Gastroesophageal sphincter (tissue), 4 donors: ENCODE data around the gene TNS3. TPM values are rescaled to one million over a fixed set of nuclear protein-coding genes. Genes with fewer than 3 reads are reported as not detected.

Experiments used
- ATAC-seq: fragments of 150-250 bp; one replicate; pipeline ENCODE4 v1.9.1; 2016; ENCODE audit warnings: mild to moderate bottlenecking, moderate library complexity
- H3K27ac ChIP-seq, 4 donors: fragments of 200-600 bp; sonication (generic) in 3 of 4; 1 replicate in 3 of 4; 2 replicates in 1 of 4; pipeline ENCODE4 v1.5.1; 2016 to 2019
- H3K27me3 ChIP-seq: fragments of 200-600 bp; sonication (generic); one replicate; pipeline ENCODE4 v1.5.1; 2019
- H3K36me3 ChIP-seq, 2 donors: fragments of 200-600 bp; sonication (generic); one replicate each; pipeline ENCODE4 v1.5.1; 2019; ENCODE audit warnings: control low read depth in 1 of 2
- H3K4me1 ChIP-seq, 3 donors: fragments of 200-600 bp; sonication (generic); 1 replicate in 2 of 3; 2 replicates in 1 of 3; pipeline ENCODE4 v1.5.1; 2016 to 2019; ENCODE audit warnings: control low read depth in 2 of 3
- H3K4me3 ChIP-seq, 2 donors: fragments of 200-600 bp; sonication (generic); one replicate each; pipeline ENCODE4 v1.5.1; 2019; ENCODE audit warnings: mild to moderate bottlenecking in 1 of 2, moderate library complexity in 1 of 2
- H3K9me3 ChIP-seq, 3 donors: fragments of 200-600 bp; sonication (generic); one replicate each; pipeline ENCODE4 v1.5.1; 2017 to 2019; ENCODE audit warnings: control low read depth in 2 of 3
- EP300 ChIP-seq: sonication (generic); formaldehyde crosslinking; IDR thresholded peaks from one replicate; pipeline ENCODE4 v1.6.1; 2017; ENCODE audit warnings: antibody characterized with exemption, mild to moderate bottlenecking
- POLR2A ChIP-seq, 2 donors: fragments of 450-650 bp; IDR thresholded peaks; one replicate each; pipeline ENCODE4 v1.6.1; 2017; ENCODE audit warnings: antibody characterized with exemption in 2 of 2, mild to moderate bottlenecking in 2 of 2, moderate library complexity in 1 of 2
- POLR2AphosphoS5 ChIP-seq: sonication (generic); formaldehyde crosslinking; IDR thresholded peaks from one replicate; pipeline ENCODE4 v1.6.1; 2017; ENCODE audit warnings: antibody characterized with exemption
- WGBS, 2 donors: methylation state at CpG; one replicate each; pipeline ENCODE4 v1.1.5; 2018; ENCODE audit warnings: low coverage in 1 of 2; 5-methylcytosine and 5-hydroxymethylcytosine counted together
- total RNA-seq, 4 donors: library from RNA; depleted of rRNA; stranded (reverse); fragments of >200 nt; gene quantifications; one replicate each; pipeline ENCODE4 v1.1.0, GENCODE V29; 2016
- TF ChIP-seq, protein P1 (sequence below), 4 experiments: fragments of 200-600 bp in 2 of 4; fragments of 450-650 bp in 2 of 4; sonication (generic) in 1 of 4; IDR thresholded peaks; one replicate each; pipeline ENCODE4 v1.5.1; 2017 to 2019; ENCODE audit warnings: antibody characterized with exemption in 4 of 4, mild to moderate bottlenecking in 2 of 4, moderate library complexity in 2 of 4

The TNS3 gene
- total RNA-seq, 4 donors from 2014 or later: 35.0 to 61.3 (median 45.1) TPM

DNA sequence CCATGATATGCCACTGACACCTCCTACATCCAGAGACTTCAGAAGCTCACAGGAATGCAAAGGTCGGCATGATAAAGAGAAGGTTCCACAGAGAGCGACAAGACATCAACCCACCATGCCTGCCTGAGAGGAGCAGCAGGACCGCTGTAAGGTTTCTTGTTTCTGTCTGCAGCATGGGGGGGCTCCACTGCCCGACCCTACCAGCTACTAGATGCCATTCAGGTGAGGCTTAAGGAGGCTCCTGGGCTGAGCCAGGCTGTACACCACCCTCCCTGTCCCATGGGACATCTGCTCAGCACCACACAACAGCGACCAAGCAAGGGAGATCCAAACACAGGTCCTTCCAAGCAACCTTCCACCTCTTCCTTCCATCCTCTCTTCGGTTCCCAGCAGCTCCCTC lies 234.6 kb downstream of the TNS3 start:
- TF ChIP-seq POLR2A (IDR thresholded peaks at IDR 0.05) (no peak), EP300 (no peak), POLR2AphosphoS5 (no peak)
- TF ChIP-seq, protein P1, sequence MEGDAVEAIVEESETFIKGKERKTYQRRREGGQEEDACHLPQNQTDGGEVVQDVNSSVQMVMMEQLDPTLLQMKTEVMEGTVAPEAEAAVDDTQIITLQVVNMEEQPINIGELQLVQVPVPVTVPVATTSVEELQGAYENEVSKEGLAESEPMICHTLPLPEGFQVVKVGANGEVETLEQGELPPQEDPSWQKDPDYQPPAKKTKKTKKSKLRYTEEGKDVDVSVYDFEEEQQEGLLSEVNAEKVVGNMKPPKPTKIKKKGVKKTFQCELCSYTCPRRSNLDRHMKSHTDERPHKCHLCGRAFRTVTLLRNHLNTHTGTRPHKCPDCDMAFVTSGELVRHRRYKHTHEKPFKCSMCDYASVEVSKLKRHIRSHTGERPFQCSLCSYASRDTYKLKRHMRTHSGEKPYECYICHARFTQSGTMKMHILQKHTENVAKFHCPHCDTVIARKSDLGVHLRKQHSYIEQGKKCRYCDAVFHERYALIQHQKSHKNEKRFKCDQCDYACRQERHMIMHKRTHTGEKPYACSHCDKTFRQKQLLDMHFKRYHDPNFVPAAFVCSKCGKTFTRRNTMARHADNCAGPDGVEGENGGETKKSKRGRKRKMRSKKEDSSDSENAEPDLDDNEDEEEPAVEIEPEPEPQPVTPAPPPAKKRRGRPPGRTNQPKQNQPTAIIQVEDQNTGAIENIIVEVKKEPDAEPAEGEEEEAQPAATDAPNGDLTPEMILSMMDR (IDR thresholded peaks at IDR 0.05): no peak
- Histone ChIP-seq H3K9me3 (no peaks in the 10 kb centered on the region), H3K4me3 (no peak overlapping the region), H3K4me1 (no peaks in the 10 kb centered on the region), H3K36me3 (peaks cover 0 to 19% of the 10 kb centered on the region in 2 donors), H3K27ac (no peak overlapping the region), H3K27me3 (no peaks in the 10 kb centered on the region)
- WGBS, 2 donors: 79 to 82% methylated on average over 2 to 5 of the region's 6 CpGs
- ATAC-seq: no peak

DNA sequence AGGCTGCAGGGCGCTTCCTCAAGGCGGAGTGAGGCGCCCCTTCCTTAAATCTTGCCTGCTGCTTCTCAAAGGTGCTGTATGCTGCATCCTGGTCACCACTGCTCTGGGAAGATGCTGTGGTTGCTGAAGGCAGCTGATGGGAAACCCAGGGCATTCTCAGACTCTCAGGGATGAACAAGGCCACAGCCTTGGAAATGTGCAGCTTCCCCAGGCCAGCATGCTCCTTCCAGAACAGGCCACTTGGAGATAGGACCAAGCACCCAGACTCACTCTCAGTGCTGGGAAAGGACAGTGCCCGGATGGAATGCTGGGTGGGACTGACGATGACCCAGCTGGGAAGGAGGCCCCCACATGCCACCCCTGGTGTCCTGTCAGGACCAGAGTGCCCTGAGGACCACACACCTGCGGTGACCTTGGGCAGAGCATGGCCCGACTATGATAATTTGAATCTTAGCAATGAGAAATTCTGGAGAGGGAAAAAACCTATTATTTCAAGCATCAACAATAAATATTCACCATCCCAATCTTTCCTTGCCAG lies 235.5 kb downstream of the TNS3 start:
- ATAC-seq: no peak
- 92 to 100% methylated on average over 2 to 3 of the region's 7 CpGs for WGBS, 2 donors
- H3K9me3 ChIP-seq: no peaks in the 10 kb centered on the region
- TF ChIP-seq EP300: no peak
- TF ChIP-seq, protein P1 (IDR thresholded peaks at IDR 0.05): no peak
- TF ChIP-seq POLR2A (IDR thresholded peaks at IDR 0.05): no peak
- TF ChIP-seq POLR2AphosphoS5: no peak
- no peaks in the 10 kb centered on the region for H3K27me3 ChIP-seq
- H3K27ac ChIP-seq: no peak overlapping the region
- no peak overlapping the region for H3K4me3 ChIP-seq
- peaks cover 0 to 19% of the 10 kb centered on the region in 2 donors for H3K36me3 ChIP-seq
- no peaks in the 10 kb centered on the region for H3K4me1 ChIP-seq

DNA sequence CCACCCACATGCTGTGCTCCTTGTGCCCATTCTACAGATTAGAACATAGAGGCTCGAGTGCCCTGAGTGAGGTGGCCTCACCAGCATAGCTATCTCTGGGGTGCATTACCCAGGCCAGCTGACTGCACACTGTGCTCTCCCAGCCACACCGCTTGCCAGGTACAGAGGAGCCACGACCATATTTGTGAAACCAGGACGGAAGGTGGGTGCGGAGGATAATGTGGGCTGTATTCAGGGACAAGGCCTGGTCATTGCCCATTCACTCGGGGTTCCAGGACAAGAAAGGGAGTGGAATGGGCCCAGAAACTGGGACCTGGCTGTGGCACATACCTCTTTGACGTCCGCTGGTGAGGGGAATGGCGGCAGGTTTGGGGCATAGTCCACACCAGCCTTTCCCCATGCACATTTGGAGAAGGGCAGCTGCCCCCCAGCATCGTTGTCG lies 236.0 kb downstream of the TNS3 start:
- Histone ChIP-seq H3K4me3 (no peak overlapping the region), H3K36me3 (peaks cover 0 to 19% of the 10 kb centered on the region in 2 donors), H3K9me3 (no peaks in the 10 kb centered on the region), H3K27me3 (no peaks in the 10 kb centered on the region), H3K27ac (no peak overlapping the region), H3K4me1 (no peaks in the 10 kb centered on the region)
- WGBS, 2 donors: 80 to 95% methylated on average over 1 to 9 of the region's 11 CpGs
- TF ChIP-seq, protein P1 (IDR thresholded peaks at IDR 0.05): no peak
- no peak for TF ChIP-seq POLR2AphosphoS5
- TF ChIP-seq EP300: no peak
- TF ChIP-seq POLR2A (IDR thresholded peaks at IDR 0.05): no peak
- ATAC-seq: no peak

DNA sequence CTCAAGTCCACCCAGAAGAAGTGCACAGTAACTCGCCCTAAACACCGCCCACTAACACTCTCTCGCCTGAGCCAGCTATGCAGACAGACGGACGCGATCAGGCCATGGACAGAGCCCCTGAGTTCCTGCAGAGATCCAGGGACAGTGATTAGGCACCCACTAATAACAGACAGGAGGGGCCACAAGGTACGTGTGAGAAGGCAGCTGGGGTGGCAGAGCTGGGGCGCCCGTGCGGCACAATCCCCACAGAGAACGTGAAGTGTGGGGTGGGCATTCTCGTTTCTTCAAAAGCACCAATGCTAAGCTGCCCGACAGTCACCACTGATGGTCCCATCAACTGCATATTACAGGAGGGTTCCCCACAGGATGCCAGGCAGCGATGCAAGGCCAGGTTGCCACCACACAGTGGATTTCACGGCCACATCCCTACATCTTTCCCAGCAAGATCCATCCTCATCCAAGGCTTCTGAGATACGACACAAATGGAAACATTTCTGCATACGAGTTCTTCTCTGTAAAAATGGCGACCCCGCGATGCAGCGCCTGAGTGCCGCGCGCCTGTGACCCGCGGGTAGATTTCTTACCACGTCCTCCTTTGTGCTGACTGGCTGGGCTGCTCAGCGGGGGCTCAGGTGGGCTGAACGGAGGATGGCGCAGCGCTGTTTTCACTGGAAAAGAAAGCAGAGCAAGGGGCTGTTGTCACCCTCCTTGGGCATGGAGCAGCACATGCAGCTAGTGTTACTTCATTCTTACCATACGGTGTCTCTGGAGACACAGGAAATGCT lies 237.5 kb downstream of the TNS3 start:
- H3K4me1 ChIP-seq: no peaks in the 10 kb centered on the region
- TF ChIP-seq, protein P1 (IDR thresholded peaks at IDR 0.05): no peak
- TF ChIP-seq POLR2A (IDR thresholded peaks at IDR 0.05) (no peak), EP300 (no peak), POLR2AphosphoS5 (no peak)
- H3K36me3 ChIP-seq: peaks cover 0 to 19% of the 10 kb centered on the region in 2 donors
- H3K27me3 ChIP-seq: no peaks in the 10 kb centered on the region
- no peak overlapping the region for H3K4me3 ChIP-seq
- no peak for ATAC-seq
- H3K9me3 ChIP-seq: no peaks in the 10 kb centered on the region
- WGBS, 2 donors: 93% methylated on average over 12 to 16 of the region's 32 CpGs
- no peak overlapping the region for H3K27ac ChIP-seq

DNA sequence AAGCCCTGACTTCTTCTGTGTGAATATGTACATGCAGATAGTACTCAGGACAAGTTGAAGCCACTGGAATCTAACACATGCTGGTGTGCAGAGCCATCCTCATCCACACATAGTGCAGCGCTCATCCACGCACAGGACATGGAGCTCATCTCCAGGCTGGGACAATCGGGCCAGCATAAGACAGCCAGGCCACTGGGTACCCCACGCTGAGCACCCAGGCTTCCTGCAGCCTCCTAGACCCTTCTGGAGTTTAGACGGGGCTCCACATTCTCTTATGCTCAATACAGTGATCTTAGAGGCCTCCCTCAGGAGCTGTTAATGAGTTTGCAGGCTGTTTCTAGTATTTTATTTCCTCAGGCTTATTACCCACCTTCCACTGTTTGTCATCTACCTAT lies 238.9 kb downstream of the TNS3 start:
- ATAC-seq: no peak
- Histone ChIP-seq H3K36me3 (peaks cover 0 to 19% of the 10 kb centered on the region in 2 donors), H3K9me3 (no peaks in the 10 kb centered on the region), H3K27me3 (no peaks in the 10 kb centered on the region), H3K4me1 (no peaks in the 10 kb centered on the region), H3K27ac (no peak overlapping the region), H3K4me3 (no peak overlapping the region)
- no peak for TF ChIP-seq POLR2AphosphoS5
- 93% methylated on average over 3 of the region's 5 CpGs; no CpG with 5 or more reads in 1 of the 2 donors for WGBS, 2 donors
